Endothelial cell of umbilical vein (primary cell): Measurements from ENCODE around the gene CDC42SE2. TPM values are rescaled to one million over a fixed set of nuclear protein-coding genes. Genes with fewer than 3 reads are reported as not detected.

Source experiments
- BruUV-seq: library from RNA; stranded (reverse); fragments of 400-500 nt; replicated peaks from 2 replicates; lab custom pipeline; 2021; lab: Mats Ljungman, UMichigan
- CTCF ChIA-PET: fragments of 300-600, 350-600 bp; sonication (Branson Sonifier 250); formaldehyde crosslinking; loops from one replicate; lab custom pipeline; 2021; ENCODE audit warnings: antibody characterized with exemption, inconsistent platforms; lab: Charles Lee
- POLR2A ChIA-PET: fragments of 300-600, 350-600 bp; sonication (Branson Sonifier 250); formaldehyde crosslinking; loops from one replicate; lab custom pipeline; 2021; ENCODE audit warnings: antibody characterized with exemption, inconsistent platforms; lab: Charles Lee
- DNase-seq: peaks from one replicate; pipeline ENCODE4 v3.0.0-alpha.2; 2011; ENCODE audit warnings: low read depth, low spot score
- FAIRE-seq: peaks from 2 replicates; lab custom pipeline; 2011; peaks lifted over from hg19 to GRCh38; lab: Jason Lieb, UNC
- H2AFZ ChIP-seq: 2 replicates; pipeline ENCODE4 v1.6.0; 2012; ENCODE audit warnings: low read depth, low read length, control low read depth, inconsistent platforms
- H3K27ac ChIP-seq: 2 replicates; pipeline ENCODE4 v1.5.1; 2011; ENCODE audit warnings: low read depth, mild to moderate bottlenecking, control low read depth, low read length, moderate library complexity; ENCODE audit not compliant: insufficient read depth
- H3K27me3 ChIP-seq, 2 experiments: 2 replicates each; pipeline versions ENCODE4 v1.6.0 to v1.6.1; 2011; ENCODE audit warnings: low read length in 2 of 2, mixed read lengths in 1 of 2; ENCODE audit not compliant: control insufficient read depth in 2 of 2, insufficient read depth in 2 of 2
- H3K36me3 ChIP-seq, 2 experiments: 2 replicates in 1 of 2; 3 replicates in 1 of 2; pipeline ENCODE4 v1.5.1; 2011; ENCODE audit warnings: low read length in 2 of 2, mild to moderate bottlenecking in 1 of 2, moderate library complexity in 1 of 2; ENCODE audit not compliant: control insufficient read depth in 2 of 2, insufficient read depth in 2 of 2; ENCODE audit errors: extremely low read depth in 1 of 2
- H3K4me1 ChIP-seq: 3 replicates; pipeline ENCODE4 v1.5.1; 2011; ENCODE audit warnings: mild to moderate bottlenecking, low read length; ENCODE audit not compliant: control insufficient read depth, insufficient read depth; ENCODE audit errors: extremely low read depth
- H3K4me2 ChIP-seq: 2 replicates; pipeline ENCODE4 v1.6.1; 2011; ENCODE audit warnings: low read length, control low read depth, mixed read lengths; ENCODE audit not compliant: insufficient read depth
- H3K4me3 ChIP-seq, 3 experiments: fragments of 200-600 bp in 1 of 3; sonication (generic), shearing (Covaris generic) in 1 of 3; replicated peaks in 1 of 3; 2 replicates each; pipeline ENCODE4 v1.5.1; 2011 to 2016; ENCODE audit warnings: control low read depth in 3 of 3, low read length in 3 of 3, mild to moderate bottlenecking in 2 of 3, inconsistent platforms in 1 of 3, low read depth in 1 of 3, moderate library complexity in 1 of 3; ENCODE audit not compliant: insufficient read depth in 1 of 3
- H3K79me2 ChIP-seq: 2 replicates; pipeline ENCODE4 v1.6.0; 2012; ENCODE audit warnings: low read length, inconsistent platforms; ENCODE audit not compliant: control insufficient read depth, insufficient read depth
- H3K9ac ChIP-seq: replicated peaks from 2 replicates; pipeline ENCODE3; 2011; ENCODE audit warnings: low read length, control low read depth; ENCODE audit not compliant: insufficient read depth; ENCODE audit errors: extremely low read depth
- H3K9me1 ChIP-seq: replicated peaks from 3 replicates; pipeline ENCODE4 v1.6.0; 2011; ENCODE audit warnings: mild to moderate bottlenecking, low read length; ENCODE audit not compliant: control insufficient read depth, insufficient read depth; ENCODE audit errors: extremely low read depth
- H3K9me3 ChIP-seq: replicated peaks from 2 replicates; pipeline ENCODE4 v1.5.1; 2012; ENCODE audit warnings: low read length, inconsistent platforms; ENCODE audit not compliant: control insufficient read depth, insufficient read depth
- H4K20me1 ChIP-seq: replicated peaks from 2 replicates; pipeline ENCODE3; 2011; ENCODE audit warnings: mild to moderate bottlenecking, low read length; ENCODE audit not compliant: control insufficient read depth, insufficient read depth; ENCODE audit errors: extremely low read depth
- GATA2 ChIP-seq: IDR thresholded peaks from 2 replicates; pipeline ENCODE4 v1.7.0; 2011; ENCODE audit warnings: low read depth, mild to moderate bottlenecking, moderate library complexity, mixed read lengths, low read length; ENCODE audit not compliant: insufficient read length, insufficient read depth
- MYC ChIP-seq: IDR thresholded peaks from one replicate; pipeline ENCODE4 v1.6.1; 2011; ENCODE audit warnings: mild to moderate bottlenecking, low read depth, low read length
- POLR2AphosphoS5 ChIP-seq: IDR thresholded peaks from 2 replicates; pipeline ENCODE4 v1.6.1; 2012; ENCODE audit warnings: low read depth, mild to moderate bottlenecking, control low read depth, low read length, moderate library complexity; ENCODE audit not compliant: insufficient read depth
- dilution Hi-C: fragments of 300-500 bp; cut with MboI; formaldehyde crosslinking; loops from one replicate; pipeline ENCODE4 v1.15.0; 2019; ENCODE audit warnings: low sequenced_read_pairs; ENCODE audit not compliant: extremely low pct_ligation_motif_present
- intact Hi-C: fragments of 100-400 bp; cut with micrococcal nuclease; formaldehyde crosslinking; loops from one replicate; pipeline ENCODE4 v1.10.0; 2022
- polyA plus RNA-seq, 4 experiments: library from polyadenylated mRNA; depleted of rRNA in 3 of 4; stranded (reverse) in 3 of 4; unstranded in 1 of 4; fragments of >200 nt; gene quantifications; 2 replicates each; pipeline versions ENCODE4 v1.2.1 to v1.2.3, GENCODE V29; 2011 to 2012; ENCODE audit warnings: missing spikeins in 1 of 4
- total RNA-seq: library from RNA; stranded (reverse); gene quantifications from 2 replicates; pipeline ENCODE4 v1.2.3, GENCODE V29; 2021
- TF ChIP-seq, protein P1 (sequence below), 2 donors: IDR thresholded peaks; 1 replicate in 1 of 2; 2 replicates in 1 of 2; pipeline ENCODE4 v1.5.1; 2011; ENCODE audit warnings: low read length in 2 of 2, mild to moderate bottlenecking in 2 of 2, moderate library complexity in 2 of 2, control low read depth in 1 of 2, inconsistent platforms in 1 of 2, low read depth in 1 of 2; ENCODE audit not compliant: insufficient read depth in 1 of 2; ENCODE audit errors: extremely low read depth in 1 of 2
- TF ChIP-seq, protein P2 (sequence below): IDR thresholded peaks from 2 replicates; pipeline ENCODE4 v1.6.1; 2011; ENCODE audit not compliant: insufficient read depth, insufficient read length

CDC42SE2 gene
- total and polyA plus RNA-seq, 2 donors (not counting 3 experiments of a cell fraction or from before 2014, with no cell fraction given), result 14.7 to 21.9 TPM

DNA sequence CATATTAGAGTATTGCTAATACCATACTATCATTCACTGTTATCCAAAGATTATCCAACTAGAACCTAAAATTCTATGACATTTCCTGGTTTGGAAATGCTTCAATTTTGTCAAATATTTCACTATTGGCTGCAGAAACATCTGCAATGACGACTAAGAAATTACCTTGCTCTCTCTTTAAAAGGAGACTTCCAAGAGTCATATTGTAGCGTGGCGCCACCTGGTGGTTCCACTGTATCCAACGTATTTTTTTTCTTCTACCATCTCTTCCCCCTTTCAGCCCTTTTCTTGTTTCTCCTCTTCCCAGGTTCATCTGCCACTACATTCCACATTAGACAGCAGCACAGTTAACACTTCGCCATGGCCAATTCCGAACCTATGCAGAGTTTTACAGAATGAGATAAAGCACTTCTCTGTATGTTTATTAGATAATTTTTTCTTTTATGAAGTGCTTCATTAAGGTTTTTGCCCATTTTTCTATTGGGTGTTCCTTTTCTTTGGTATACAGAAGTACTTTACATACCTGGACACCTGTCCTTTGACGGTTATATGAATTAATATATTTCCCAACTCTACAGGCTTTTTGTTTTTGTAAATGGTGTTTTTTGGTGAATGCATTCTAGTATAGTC, 153.5 kb downstream of the CDC42SE2 start:
- no peak overlapping the region for H3K4me3 ChIP-seq
- no TSS peak for BruUV-seq
- H3K79me2 ChIP-seq, result no peaks in the 10 kb centered on the region
- no peak for TF ChIP-seq POLR2AphosphoS5
- TF ChIP-seq, protein P1, sequence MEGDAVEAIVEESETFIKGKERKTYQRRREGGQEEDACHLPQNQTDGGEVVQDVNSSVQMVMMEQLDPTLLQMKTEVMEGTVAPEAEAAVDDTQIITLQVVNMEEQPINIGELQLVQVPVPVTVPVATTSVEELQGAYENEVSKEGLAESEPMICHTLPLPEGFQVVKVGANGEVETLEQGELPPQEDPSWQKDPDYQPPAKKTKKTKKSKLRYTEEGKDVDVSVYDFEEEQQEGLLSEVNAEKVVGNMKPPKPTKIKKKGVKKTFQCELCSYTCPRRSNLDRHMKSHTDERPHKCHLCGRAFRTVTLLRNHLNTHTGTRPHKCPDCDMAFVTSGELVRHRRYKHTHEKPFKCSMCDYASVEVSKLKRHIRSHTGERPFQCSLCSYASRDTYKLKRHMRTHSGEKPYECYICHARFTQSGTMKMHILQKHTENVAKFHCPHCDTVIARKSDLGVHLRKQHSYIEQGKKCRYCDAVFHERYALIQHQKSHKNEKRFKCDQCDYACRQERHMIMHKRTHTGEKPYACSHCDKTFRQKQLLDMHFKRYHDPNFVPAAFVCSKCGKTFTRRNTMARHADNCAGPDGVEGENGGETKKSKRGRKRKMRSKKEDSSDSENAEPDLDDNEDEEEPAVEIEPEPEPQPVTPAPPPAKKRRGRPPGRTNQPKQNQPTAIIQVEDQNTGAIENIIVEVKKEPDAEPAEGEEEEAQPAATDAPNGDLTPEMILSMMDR (IDR thresholded peaks at IDR 0.05; ENCODE audit: extremely low read depth in 1 of 2, insufficient read depth in 1 of 2, low read depth in 1 of 2, low read length in 2 of 2), result peak; percentile 60 to 64
- H2AFZ ChIP-seq, result no peak overlapping the region
- H3K9ac ChIP-seq, result no peak overlapping the region
- dilution Hi-C loops (no loop called here), intact Hi-C loops (loop anchor here (1.0 to 5.0 kb wide), 4 partner anchors 253 to 1517 kb away; no protein-coding TSS in a partner anchor)
- H3K4me2 ChIP-seq, result no peak overlapping the region
- no peaks in the 10 kb centered on the region for H4K20me1 ChIP-seq
- peak; percentile 79 for DNase-seq
- H3K36me3 ChIP-seq, result peaks cover 3% of the 10 kb centered on the region in 2 experiments
- POLR2A ChIA-PET, result no interaction called here
- peak; percentile 59 for FAIRE-seq
- H3K9me1 ChIP-seq, result no peaks in the 10 kb centered on the region
- H3K27me3 ChIP-seq, result no peaks in the 10 kb centered on the region
- H3K27ac ChIP-seq, result no peak overlapping the region
- no peaks in the 10 kb centered on the region for H3K9me3 ChIP-seq
- no peaks in the 10 kb centered on the region for H3K4me1 ChIP-seq
- CTCF ChIA-PET, result interaction anchor here (1.2 to 2.7 kb wide), 3 partner anchors 153 to 591 kb away, joined by 7 to 9 read pairs (median 9); partner anchors contain the start of gene CDC42SE2

DNA sequence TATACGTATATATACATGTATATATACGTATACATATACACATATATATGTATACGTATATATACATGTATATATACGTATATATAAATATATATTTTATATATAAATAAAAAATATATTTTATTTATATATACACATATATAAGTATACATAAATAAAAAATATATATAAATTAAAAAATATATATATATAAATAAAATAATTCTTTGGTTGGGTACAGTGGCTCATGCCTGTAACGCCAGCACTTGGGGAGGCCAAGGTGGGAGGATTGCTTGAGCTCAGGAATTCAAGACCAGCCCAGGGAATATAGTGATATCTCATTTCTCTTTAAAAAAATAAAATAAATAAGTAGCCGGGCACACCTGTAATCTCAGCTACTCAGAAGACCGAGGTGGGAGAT, 155.0 kb downstream of the CDC42SE2 start:
- Histone ChIP-seq H3K9me1 (no peaks in the 10 kb centered on the region), H3K9me3 (no peaks in the 10 kb centered on the region), H3K27me3 (no peaks in the 10 kb centered on the region), H3K36me3 (peaks cover 3% of the 10 kb centered on the region in 2 experiments), H3K4me1 (no peaks in the 10 kb centered on the region), H2AFZ (no peak overlapping the region), H4K20me1 (no peaks in the 10 kb centered on the region), H3K4me2 (no peak overlapping the region), H3K79me2 (no peaks in the 10 kb centered on the region), H3K4me3 (no peak overlapping the region), H3K9ac (no peak overlapping the region), H3K27ac (no peak overlapping the region)
- ChIA-PET CTCF (interaction anchor here (0.5 to 2.7 kb wide), 9 partner anchors 154 to 1648 kb away, joined by 3 to 9 read pairs (median 5); partner anchors contain the start of genes ACSL6 and CDC42SE2), POLR2A (no interaction called here)
- TF ChIP-seq GATA2 (no peak), POLR2AphosphoS5 (no peak), MYC (no peak)
- TF ChIP-seq, protein P2, sequence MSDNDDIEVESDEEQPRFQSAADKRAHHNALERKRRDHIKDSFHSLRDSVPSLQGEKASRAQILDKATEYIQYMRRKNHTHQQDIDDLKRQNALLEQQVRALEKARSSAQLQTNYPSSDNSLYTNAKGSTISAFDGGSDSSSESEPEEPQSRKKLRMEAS, result no peak
- dilution Hi-C loops, result no loop called here
- FAIRE-seq (no peak), DNase-seq (no peak)
- no TSS peak for BruUV-seq
- intact Hi-C loops, result loop anchor here (5.0 kb wide), 2 partner anchors 307 to 1312 kb away; no protein-coding TSS in a partner anchor
